MM.1S (cell line): ENCODE data around the gene LARGE1.

Experiments used
- DNase-seq: peaks from one replicate; pipeline ENCODE4 v3.0.0-alpha.2; 2015
- H2AFZ ChIP-seq: fragments of 300-600 bp; sonication (generic); 2 replicates; pipeline ENCODE4 v1.6.0; 2016; ENCODE audit warnings: antibody characterized with exemption, low read length
- H3F3A ChIP-seq: fragments of 300-600 bp; sonication (generic); 2 replicates; pipeline ENCODE4 v1.6.1; 2016; ENCODE audit warnings: mild to moderate bottlenecking, antibody characterized with exemption, low read length, moderate library complexity, mixed read lengths; ENCODE audit not compliant: insufficient read depth
- H3K27ac ChIP-seq: fragments of 300-600 bp; sonication (generic); 2 replicates; pipeline ENCODE4 v1.5.1; 2016; ENCODE audit warnings: mild to moderate bottlenecking, low read length
- H3K27me3 ChIP-seq: fragments of 300-600 bp; sonication (generic); replicated peaks from 2 replicates; pipeline ENCODE4 v1.6.0; 2016; ENCODE audit warnings: low read length; ENCODE audit not compliant: insufficient read depth
- H3K36me3 ChIP-seq: fragments of 300-600 bp; sonication (generic); replicated peaks from 2 replicates; pipeline ENCODE4 v1.6.1; 2016; ENCODE audit warnings: mild to moderate bottlenecking, low read length, mixed read lengths; ENCODE audit not compliant: insufficient read depth
- H3K4me1 ChIP-seq: fragments of 300-600 bp; sonication (generic); 2 replicates; pipeline ENCODE4 v1.6.1; 2016; ENCODE audit warnings: low read length, mixed read lengths
- H3K4me2 ChIP-seq: fragments of 300-600 bp; sonication (generic); 2 replicates; pipeline ENCODE4 v1.6.0; 2016; ENCODE audit warnings: low read depth, low read length
- H3K4me3 ChIP-seq: fragments of 300-600 bp; sonication (generic); 2 replicates; pipeline ENCODE4 v1.5.1; 2016; ENCODE audit warnings: low read length, mixed read lengths
- H3K79me2 ChIP-seq: fragments of 300-600 bp; sonication (generic); 2 replicates; pipeline ENCODE4 v1.6.1; 2016; ENCODE audit warnings: mixed run types, low read length, mixed read lengths
- H3K9ac ChIP-seq: fragments of 300-600 bp; sonication (generic); 2 replicates; pipeline ENCODE4 v1.6.1; 2016; ENCODE audit warnings: low read length, mixed read lengths
- H3K9me2 ChIP-seq: fragments of 300-600 bp; sonication (generic); replicated peaks from 2 replicates; pipeline ENCODE4 v1.6.1; 2016; ENCODE audit warnings: mild to moderate bottlenecking, low read length, mixed read lengths; ENCODE audit not compliant: insufficient read depth
- H3K9me3 ChIP-seq: fragments of 300-600 bp; sonication (generic); replicated peaks from 2 replicates; pipeline ENCODE4 v1.6.1; 2016; ENCODE audit warnings: mild to moderate bottlenecking, low read length, mixed read lengths; ENCODE audit not compliant: insufficient read depth
- H4K20me1 ChIP-seq: fragments of 300-600 bp; sonication (generic); 2 replicates; pipeline ENCODE4 v1.6.1; 2016; ENCODE audit warnings: mild to moderate bottlenecking, low read length, moderate library complexity, mixed read lengths; ENCODE audit not compliant: insufficient read depth
- CTCF ChIP-seq: fragments of 300-600 bp; sonication (generic); IDR thresholded peaks from 2 replicates; pipeline ENCODE4 v1.5.1; 2016; ENCODE audit warnings: antibody characterized with exemption, low read length, mixed read lengths
- EZH2 ChIP-seq: fragments of 300-600 bp; sonication (generic); optimal IDR thresholded peaks from 2 replicates; pipeline ENCODE3; 2017; ENCODE audit warnings: low read depth, mild to moderate bottlenecking, antibody characterized with exemption, low read length, mixed read lengths
- EZH2phosphoT487 ChIP-seq: fragments of 300-600 bp; sonication (generic); IDR thresholded peaks from 2 replicates; pipeline ENCODE4 v1.6.1; 2018; ENCODE audit warnings: antibody characterized with exemption, low read length

Gene LARGE1

GRCh38 chr22:33835265-33835664 is 85.0 kb downstream of the LARGE1 start:
- Histone ChIP-seq H3K9me3 (no peaks in the 10 kb centered on the region), H3K36me3 (no peaks in the 10 kb centered on the region), H3K79me2 (peaks cover 95% of the 10 kb centered on the region), H3F3A (0 out of 2 replicates have a peak, but pooled peaks cover under 1% of the 10 kb centered on the region), H3K27ac (no peak overlapping the region), H3K4me3 (no peak overlapping the region), H3K27me3 (no peaks in the 10 kb centered on the region), H2AFZ (no peak overlapping the region), H4K20me1 (no peaks in the 10 kb centered on the region), H3K9me2 (no peaks in the 10 kb centered on the region), H3K4me1 (peaks cover 16% of the 10 kb centered on the region), H3K4me2 (no peak overlapping the region), H3K9ac (no peak overlapping the region)
- TF ChIP-seq CTCF: no peak
- TF ChIP-seq EZH2phosphoT487: no peak
- no peak for TF ChIP-seq EZH2
- DNase-seq: no peak

- DNase-seq: no peak
- Histone ChIP-seq H2AFZ (no peak overlapping the region), H3K4me2 (no peak overlapping the region), H3K4me3 (no peak overlapping the region), H3F3A (no peaks in the 10 kb centered on the region), H4K20me1 (no peaks in the 10 kb centered on the region), H3K79me2 (peaks cover 93% of the 10 kb centered on the region), H3K9me3 (no peaks in the 10 kb centered on the region), H3K4me1 (peaks cover 25% of the 10 kb centered on the region), H3K36me3 (no peaks in the 10 kb centered on the region), H3K9me2 (no peaks in the 10 kb centered on the region), H3K9ac (no peak overlapping the region), H3K27me3 (no peaks in the 10 kb centered on the region), H3K27ac (no peak overlapping the region)
- no peak for TF ChIP-seq EZH2phosphoT487
- TF ChIP-seq EZH2: no peak
- no peak for TF ChIP-seq CTCF
Observed at GRCh38 chr22:33832558-33833151, 87.6 kb downstream of the LARGE1 start.

GRCh38 chr22:33831651-33832050 is 88.6 kb downstream of the LARGE1 start:
- H3K4me1 ChIP-seq: peaks cover 25% of the 10 kb centered on the region
- H4K20me1 ChIP-seq: no peaks in the 10 kb centered on the region
- no peaks in the 10 kb centered on the region for H3K9me2 ChIP-seq
- no peak overlapping the region for H2AFZ ChIP-seq
- H3K4me3 ChIP-seq: no peak overlapping the region
- H3K4me2 ChIP-seq: no peak overlapping the region
- no peaks in the 10 kb centered on the region for H3K9me3 ChIP-seq
- no peaks in the 10 kb centered on the region for H3K27me3 ChIP-seq
- no peak for DNase-seq
- TF ChIP-seq CTCF (no peak), EZH2phosphoT487 (no peak), EZH2 (no peak)
- no peaks in the 10 kb centered on the region for H3K36me3 ChIP-seq
- no peak overlapping the region for H3K27ac ChIP-seq
- no peaks in the 10 kb centered on the region for H3F3A ChIP-seq
- peaks cover 91% of the 10 kb centered on the region for H3K79me2 ChIP-seq
- H3K9ac ChIP-seq: no peak overlapping the region
